Heart left ventricle (tissue), 16 donors: ENCODE data around the gene ERO1A. TPM values are rescaled to one million over a fixed set of nuclear protein-coding genes. Genes with fewer than 3 reads are reported as not detected.

Source experiments
- ATAC-seq, 4 donors: fragments of 200-7000 bp; cut with Tn5 transposase; one replicate each; pipeline ENCODE4 v1.9.1; 2020 to 2022; ENCODE audit warnings: moderate library complexity in 4 of 4, mild to moderate bottlenecking in 3 of 4, moderate number of reproducible peaks in 1 of 4
- DNase-seq, 5 donors: peaks; one replicate each; pipeline ENCODE4 v3.0.0-alpha.2; 2020
- H3K27ac ChIP-seq, 12 donors: fragments of 200-600 bp; sonication (generic) in 4 of 12; one replicate each; pipeline versions ENCODE4 v1.5.0 to v1.8.0; 2016 to 2022; ENCODE audit warnings: mild to moderate bottlenecking in 2 of 12
- H3K27me3 ChIP-seq, 9 donors: fragments of 200-600 bp; sonication (generic) in 2 of 9; one replicate each; pipeline versions ENCODE4 v1.5.1 to v1.8.0; 2016 to 2022; ENCODE audit warnings: mild to moderate bottlenecking in 3 of 9
- H3K36me3 ChIP-seq, 9 donors: fragments of 200-600 bp; sonication (generic) in 2 of 9; one replicate each; pipeline versions ENCODE4 v1.5.0 to v1.8.0; 2018 to 2022; ENCODE audit warnings: mild to moderate bottlenecking in 2 of 9
- H3K4me1 ChIP-seq, 12 donors: fragments of 200-600 bp; sonication (generic) in 4 of 12; one replicate each; pipeline versions ENCODE4 v1.5.0 to v1.8.0; 2016 to 2022; ENCODE audit warnings: mild to moderate bottlenecking in 3 of 12
- H3K4me3 ChIP-seq, 12 donors: fragments of 200-600 bp; sonication (generic) in 4 of 12; one replicate each; pipeline versions ENCODE4 v1.5.0 to v1.8.0; 2017 to 2022; ENCODE audit warnings: mild to moderate bottlenecking in 9 of 12, moderate library complexity in 4 of 12
- H3K9me3 ChIP-seq, 12 donors: fragments of 200-600 bp; sonication (generic) in 4 of 12; one replicate each; pipeline versions ENCODE4 v1.5.0 to v1.8.0; 2016 to 2022; ENCODE audit warnings: mild to moderate bottlenecking in 1 of 12
- CTCF ChIP-seq, 12 donors: fragments of 200-600 bp; sonication (generic) in 4 of 12; IDR thresholded peaks; one replicate each; pipeline versions ENCODE4 v1.5.0 to v1.8.0; 2018 to 2022; ENCODE audit warnings: antibody characterized with exemption in 12 of 12, mild to moderate bottlenecking in 5 of 12
- POLR2A ChIP-seq, 2 donors: fragments of 450-650 bp; IDR thresholded peaks; one replicate each; pipeline ENCODE4 v1.6.1; 2017; ENCODE audit warnings: antibody characterized with exemption in 2 of 2, mild to moderate bottlenecking in 2 of 2, moderate library complexity in 2 of 2
- WGBS, 4 donors: extraction: QIAGEN DNeasy Blood & Tissue Kit in 2 of 4; methylation state at CpG; one replicate each; pipeline versions ENCODE4 v1.1.5 to v1.1.7; 2013 to 2018; 5-methylcytosine and 5-hydroxymethylcytosine counted together
- intact Hi-C, 10 donors: fragments of 100-400 bp; cut with DNase I; formaldehyde crosslinking; loops; one replicate each; pipeline versions ENCODE4 v1.11.1 to v1.14.2; 2022
- polyA plus RNA-seq, 2 donors: library from polyadenylated mRNA; stranded (reverse); fragments of 200-250 nt; gene quantifications; one replicate each; pipeline ENCODE4 v1.2.3, GENCODE V29; 2013
- total RNA-seq, 9 donors: library from RNA; depleted of rRNA in 2 of 9; stranded (reverse); fragments of >200 nt in 2 of 9; fragmentation: NEBNext Ultra II Directional in 3 of 9; extraction: Animal tissue kit (Norgen Biotek cat#: 25700) in 3 of 9; gene quantifications; one replicate each; pipeline versions ENCODE4 v1.1.0 to v1.2.4, GENCODE V29; 2016 to 2023
- donor health status: ischemic (EF 13 %, LVEDD 7.1; RV severe dilation, severe dysfunction).
- donor health status: healthy with polysubstance abuse.
- donor health status: DM: no; HTN: yes; CAD: no.
- donor health status: DM: no; HTN: no; CAD: no.
- donor health status: ischemic (EF 25% LVEDD 6.9; RV normal size, moderate dysfunction).
- donor health status: ischemic (EF 25% LVEDD 5.7; RV mildly dilated, moderate dysfunction).
- donor health status: healthy.
- donor health status: DM: yes; HTN: yes; CAD: no.
- donor health status: ischemic (EF 35%, LVEDD 5.7; RV mildly dilated, moderate dysfunction).
- donor health status: nonischemic (EF 11% LVEDD 7.7; RV severe dilation, severe dysfunction).
- donor health status: DM: yes; HTN: yes; CAD: no.
- donor health status: PGD.
- donor health status: ischemic (EF 29% LVEDD 5.4; RV normal size, mild dysfunction).
- donor health status: nonischemic (EF 23%, LVEDD 6.1; RV moderate dilation, normal function).

Gene ERO1A
- total and polyA plus RNA-seq, 11 donors: 6.4 to 36.7 (median 16.3) TPM

DNA sequence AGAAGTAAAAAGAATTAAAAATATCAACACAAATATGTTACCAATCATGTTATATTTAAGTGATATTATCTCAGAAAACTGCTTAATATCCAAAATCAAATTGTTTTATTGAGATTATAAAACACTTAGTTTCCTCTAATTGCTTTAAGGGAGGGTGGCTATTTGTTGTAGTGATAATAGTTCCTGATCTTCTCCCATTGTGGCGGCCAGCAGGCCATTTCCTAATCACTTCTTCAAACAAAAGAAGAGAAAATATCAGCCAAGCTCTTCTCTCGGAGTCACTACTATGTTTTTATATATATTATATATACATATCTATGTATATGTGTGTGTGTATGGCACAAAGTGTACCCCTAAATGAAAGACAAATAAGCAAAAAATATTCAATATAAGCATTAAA lies 31.5 kb downstream of the ERO1A start:
- H3K4me3 ChIP-seq: no peak overlapping the region
- H3K4me1 ChIP-seq: no peaks in the 10 kb centered on the region
- no peak for TF ChIP-seq POLR2A (IDR thresholded peaks at IDR 0.05)
- no peaks in the 10 kb centered on the region for H3K27me3 ChIP-seq
- H3K9me3 ChIP-seq: no peaks in the 10 kb centered on the region
- H3K27ac ChIP-seq: no peak overlapping the region
- peaks cover 0 to 80% (median 46%) of the 10 kb centered on the region in 9 donors for H3K36me3 ChIP-seq
- 88 to 94% (median 92%) methylated on average over 2 of the region's 2 CpGs for WGBS, 4 donors
- DNase-seq (no peak), ATAC-seq (no peak)
- intact Hi-C loops: no loop called here

GRCh38 chr14:52661314-52661713 lies 34.0 kb downstream of the ERO1A start:
- ATAC-seq: no peak
- Histone ChIP-seq H3K27me3 (no peaks in the 10 kb centered on the region), H3K4me3 (no peak overlapping the region), H3K27ac (no peak overlapping the region), H3K4me1 (no peaks in the 10 kb centered on the region), H3K36me3 (peaks cover 0 to 71% (median 50%) of the 10 kb centered on the region in 9 donors), H3K9me3 (no peaks in the 10 kb centered on the region)
- no peak for TF ChIP-seq CTCF (IDR thresholded peaks at IDR 0.05)
- no peak for TF ChIP-seq POLR2A (IDR thresholded peaks at IDR 0.05)
- DNase-seq: no peak
- intact Hi-C loops: no loop called here
- 93 to 97% (median 95%) methylated on average over 2 of the region's 2 CpGs for WGBS, 4 donors

GRCh38 chr14:52660832-52661231 lies 34.5 kb downstream of the ERO1A start:
- intact Hi-C loops: no loop called here
- no peaks in the 10 kb centered on the region for H3K9me3 ChIP-seq
- DNase-seq (no peak), ATAC-seq (no peak)
- H3K4me1 ChIP-seq: no peaks in the 10 kb centered on the region
- H3K27me3 ChIP-seq: no peaks in the 10 kb centered on the region
- 91 to 100% (median 96%) methylated on average over 1 of the region's 1 CpG for WGBS, 4 donors
- no peak overlapping the region for H3K4me3 ChIP-seq
- no peak overlapping the region for H3K27ac ChIP-seq
- TF ChIP-seq CTCF (IDR thresholded peaks at IDR 0.05): no peak
- no peak for TF ChIP-seq POLR2A (IDR thresholded peaks at IDR 0.05)
- peaks cover 0 to 71% (median 50%) of the 10 kb centered on the region in 9 donors for H3K36me3 ChIP-seq

GRCh38 chr14:52660325-52660724 lies 35.0 kb downstream of the ERO1A start:
- no peak for TF ChIP-seq POLR2A (IDR thresholded peaks at IDR 0.05)
- TF ChIP-seq CTCF (IDR thresholded peaks at IDR 0.05): no peak
- DNase-seq (no peak), ATAC-seq (no peak)
- H3K27ac ChIP-seq: no peak overlapping the region
- intact Hi-C loops: no loop called here
- no peaks in the 10 kb centered on the region for H3K9me3 ChIP-seq
- peaks cover 0 to 70% (median 46%) of the 10 kb centered on the region in 9 donors for H3K36me3 ChIP-seq
- no peaks in the 10 kb centered on the region for H3K27me3 ChIP-seq
- no peak overlapping the region for H3K4me3 ChIP-seq
- no peaks in the 10 kb centered on the region for H3K4me1 ChIP-seq

- TF ChIP-seq POLR2A (IDR thresholded peaks at IDR 0.05) (no peak), CTCF (IDR thresholded peaks at IDR 0.05) (no peak)
- Histone ChIP-seq H3K9me3 (no peaks in the 10 kb centered on the region), H3K4me3 (no peak overlapping the region), H3K36me3 (peaks cover 0 to 76% (median 43%) of the 10 kb centered on the region in 9 donors), H3K4me1 (no peaks in the 10 kb centered on the region), H3K27ac (no peak overlapping the region), H3K27me3 (no peaks in the 10 kb centered on the region)
- intact Hi-C loops: no loop called here
- no peak for DNase-seq
- no peak for ATAC-seq
Measured at GRCh38 chr14:52656905-52657304, 38.5 kb downstream of the ERO1A start.
